ENCODE results near the gene SLC9A9. TPM values are rescaled to one million over a fixed set of nuclear protein-coding genes. Genes with fewer than 3 reads are reported as not detected.

The SLC9A9 gene
- total RNA-seq, 1 experiment from 2014 or later = not detected

DNA sequence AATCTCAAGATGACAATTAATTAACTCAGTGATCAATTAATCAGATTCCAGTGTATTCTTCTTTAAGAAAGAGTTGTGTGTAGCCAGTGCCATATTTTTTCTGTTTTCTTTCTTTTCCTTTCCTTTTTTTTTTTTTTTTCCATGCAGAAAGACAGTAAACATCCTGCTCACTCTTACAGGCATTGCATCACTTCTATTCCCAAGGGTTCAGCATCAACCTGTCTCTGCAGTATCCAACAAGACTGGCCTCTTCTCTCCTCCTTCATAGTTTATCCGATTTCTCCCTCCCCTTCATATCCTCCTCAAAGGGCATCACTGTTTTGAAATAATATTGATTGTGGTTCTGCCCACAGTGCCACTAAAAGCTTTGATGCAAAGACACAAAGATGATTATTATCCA, 17.0 kb upstream of the SLC9A9 start:
- H3K27ac Mint-ChIP-seq (ENCODE audit: unreplicated experiment) = no peak overlapping the region
- H3K4me3 Mint-ChIP-seq (ENCODE audit: unreplicated experiment) = no peak overlapping the region
- TF ChIP-seq, protein P1, sequence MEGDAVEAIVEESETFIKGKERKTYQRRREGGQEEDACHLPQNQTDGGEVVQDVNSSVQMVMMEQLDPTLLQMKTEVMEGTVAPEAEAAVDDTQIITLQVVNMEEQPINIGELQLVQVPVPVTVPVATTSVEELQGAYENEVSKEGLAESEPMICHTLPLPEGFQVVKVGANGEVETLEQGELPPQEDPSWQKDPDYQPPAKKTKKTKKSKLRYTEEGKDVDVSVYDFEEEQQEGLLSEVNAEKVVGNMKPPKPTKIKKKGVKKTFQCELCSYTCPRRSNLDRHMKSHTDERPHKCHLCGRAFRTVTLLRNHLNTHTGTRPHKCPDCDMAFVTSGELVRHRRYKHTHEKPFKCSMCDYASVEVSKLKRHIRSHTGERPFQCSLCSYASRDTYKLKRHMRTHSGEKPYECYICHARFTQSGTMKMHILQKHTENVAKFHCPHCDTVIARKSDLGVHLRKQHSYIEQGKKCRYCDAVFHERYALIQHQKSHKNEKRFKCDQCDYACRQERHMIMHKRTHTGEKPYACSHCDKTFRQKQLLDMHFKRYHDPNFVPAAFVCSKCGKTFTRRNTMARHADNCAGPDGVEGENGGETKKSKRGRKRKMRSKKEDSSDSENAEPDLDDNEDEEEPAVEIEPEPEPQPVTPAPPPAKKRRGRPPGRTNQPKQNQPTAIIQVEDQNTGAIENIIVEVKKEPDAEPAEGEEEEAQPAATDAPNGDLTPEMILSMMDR (IDR thresholded peaks at IDR 0.05; ENCODE audit: insufficient read depth in 1 of 2, low read depth in 1 of 2, low read length in 1 of 2, severe bottlenecking in 1 of 2, unreplicated experiment in 1 of 2) = no peak
- peaks cover 8% of the 10 kb centered on the region for H3K27me3 Mint-ChIP-seq (ENCODE audit: insufficient read depth, unreplicated experiment)
- POLR2A ChIA-PET = no interaction called here
- CTCF ChIA-PET = no interaction called here
- Histone ChIP-seq H3K36me3 (ENCODE audit: control insufficient read depth, insufficient read depth, low read length) (no peaks in the 10 kb centered on the region), H3K4me3 (ENCODE audit: low read depth, low read length) (no peak overlapping the region), H3K4me1 (no peaks in the 10 kb centered on the region), H3K9me3 (no peaks in the 10 kb centered on the region), H3K27me3 (replicated peaks; ENCODE audit: control insufficient read depth, insufficient read depth, low read length) (no peaks in the 10 kb centered on the region)
- intact Hi-C loops (cut with micrococcal nuclease; ENCODE audit: unreplicated experiment) = no loop called here
- no peak for DNase-seq
- no TSS peak for BruUV-seq (replicated peaks)
- H3K4me1 Mint-ChIP-seq (ENCODE audit: low read depth, unreplicated experiment) = no peaks in the 10 kb centered on the region
- no peaks in the 10 kb centered on the region for H3K9me3 Mint-ChIP-seq (ENCODE audit: unreplicated experiment)
- H3K36me3 Mint-ChIP-seq (ENCODE audit: insufficient read depth, unreplicated experiment) = no peaks in the 10 kb centered on the region

DNA sequence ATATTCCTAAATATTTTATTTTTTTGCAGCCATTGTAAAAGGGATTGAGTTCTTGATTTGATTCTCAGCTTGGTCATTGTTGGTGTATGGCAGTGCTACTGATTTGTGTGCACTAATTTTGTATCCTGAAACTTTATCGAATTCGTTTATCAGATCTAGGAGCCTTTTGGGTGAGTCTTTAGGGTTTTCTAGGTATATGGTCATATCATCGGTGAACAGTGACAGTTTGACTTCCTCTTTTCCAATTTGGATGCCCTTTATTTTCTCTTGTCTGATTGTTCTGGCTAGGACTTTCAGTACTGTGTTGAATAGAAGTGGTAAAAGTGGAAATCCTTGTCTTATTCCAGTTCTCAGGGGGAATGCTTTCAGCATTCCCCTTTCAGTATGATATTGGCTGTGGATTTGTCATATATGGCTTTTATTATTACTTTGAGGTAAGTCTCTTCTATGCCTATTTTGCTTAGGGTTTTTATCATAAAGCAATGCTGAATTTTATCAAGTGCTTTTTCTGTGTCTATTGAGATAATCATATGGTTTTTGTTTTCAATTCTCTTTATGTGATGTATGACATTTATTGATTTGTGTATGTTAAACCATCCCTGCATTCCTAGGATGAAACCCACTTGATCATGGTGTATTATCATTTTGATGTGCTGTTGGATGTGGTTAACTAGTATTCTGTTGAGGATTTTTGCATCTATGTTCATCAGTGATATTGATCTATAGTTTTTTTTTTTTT, 11.4 kb upstream of the SLC9A9 start:
- intact Hi-C loops (cut with micrococcal nuclease; ENCODE audit: unreplicated experiment) = no loop called here
- CTCF ChIA-PET = no interaction called here
- H3K36me3 Mint-ChIP-seq (ENCODE audit: insufficient read depth, unreplicated experiment) = no peaks in the 10 kb centered on the region
- peaks cover 3% of the 10 kb centered on the region for H3K27me3 Mint-ChIP-seq (ENCODE audit: insufficient read depth, unreplicated experiment)
- Histone ChIP-seq H3K4me3 (ENCODE audit: low read depth, low read length) (no peak overlapping the region), H3K36me3 (ENCODE audit: control insufficient read depth, insufficient read depth, low read length) (no peaks in the 10 kb centered on the region), H3K27me3 (replicated peaks; ENCODE audit: control insufficient read depth, insufficient read depth, low read length) (no peaks in the 10 kb centered on the region), H3K4me1 (no peaks in the 10 kb centered on the region), H3K9me3 (no peaks in the 10 kb centered on the region)
- no peak for DNase-seq
- POLR2A ChIA-PET = no interaction called here
- no peaks in the 10 kb centered on the region for H3K4me1 Mint-ChIP-seq (ENCODE audit: low read depth, unreplicated experiment)
- H3K27ac Mint-ChIP-seq (ENCODE audit: unreplicated experiment) = no peak overlapping the region
- no peak overlapping the region for H3K4me3 Mint-ChIP-seq (ENCODE audit: unreplicated experiment)
- TF ChIP-seq, protein P1 (IDR thresholded peaks at IDR 0.05; ENCODE audit: insufficient read depth in 1 of 2, low read depth in 1 of 2, low read length in 1 of 2, severe bottlenecking in 1 of 2, unreplicated experiment in 1 of 2) = no peak
- H3K9me3 Mint-ChIP-seq (ENCODE audit: unreplicated experiment) = no peaks in the 10 kb centered on the region
- BruUV-seq (replicated peaks) = no TSS peak

DNA sequence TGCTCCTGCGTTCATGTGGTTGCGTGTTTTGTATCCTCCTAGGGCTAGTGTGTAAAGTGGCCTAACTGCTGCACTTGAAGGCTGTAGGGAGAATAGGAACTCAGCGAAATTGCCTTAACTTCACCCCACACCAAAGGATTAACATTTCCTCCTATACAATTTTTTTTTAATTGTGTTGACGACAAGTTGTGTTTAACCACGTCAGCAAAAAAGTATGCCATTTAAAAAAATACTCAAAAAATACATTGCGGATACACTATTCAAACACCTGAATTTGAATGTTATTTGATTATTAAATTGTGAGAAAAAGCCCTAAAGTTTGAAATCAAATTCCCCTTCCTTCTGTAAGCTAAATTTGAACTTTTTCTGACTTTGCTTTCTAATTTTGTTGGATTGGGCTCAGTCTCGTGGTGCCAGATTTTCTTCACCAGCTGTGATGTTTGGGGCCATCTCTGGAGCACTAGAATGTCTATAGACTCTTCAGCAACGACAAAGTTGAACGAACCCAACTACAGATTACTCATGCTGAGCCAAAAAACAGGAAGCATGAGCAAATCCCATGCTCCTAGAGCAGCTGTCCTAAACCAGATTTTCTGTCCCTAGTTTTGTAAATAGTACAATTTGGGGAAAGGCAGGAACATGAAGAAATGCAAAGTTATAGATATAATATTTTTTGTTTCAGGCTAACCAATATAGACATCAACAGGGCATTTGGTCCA, 8.1 kb upstream of the SLC9A9 start:
- BruUV-seq (replicated peaks) = no TSS peak
- H3K36me3 ChIP-seq (ENCODE audit: control insufficient read depth, insufficient read depth, low read length) = no peaks in the 10 kb centered on the region
- H3K27me3 ChIP-seq (replicated peaks; ENCODE audit: control insufficient read depth, insufficient read depth, low read length) = no peaks in the 10 kb centered on the region
- ChIA-PET CTCF (no interaction called here), POLR2A (no interaction called here)
- no peaks in the 10 kb centered on the region for H3K9me3 Mint-ChIP-seq (ENCODE audit: unreplicated experiment)
- TF ChIP-seq, protein P1 (IDR thresholded peaks at IDR 0.05; ENCODE audit: insufficient read depth in 1 of 2, low read depth in 1 of 2, low read length in 1 of 2, severe bottlenecking in 1 of 2, unreplicated experiment in 1 of 2) = no peak
- H3K4me1 Mint-ChIP-seq (ENCODE audit: low read depth, unreplicated experiment) = no peaks in the 10 kb centered on the region
- no peaks in the 10 kb centered on the region for H3K9me3 ChIP-seq
- peaks cover 3% of the 10 kb centered on the region for H3K27me3 Mint-ChIP-seq (ENCODE audit: insufficient read depth, unreplicated experiment)
- no peaks in the 10 kb centered on the region for H3K36me3 Mint-ChIP-seq (ENCODE audit: insufficient read depth, unreplicated experiment)
- intact Hi-C loops (cut with micrococcal nuclease; ENCODE audit: unreplicated experiment) = no loop called here
- H3K4me3 ChIP-seq (ENCODE audit: low read depth, low read length) = no peak overlapping the region
- no peak overlapping the region for H3K4me3 Mint-ChIP-seq (ENCODE audit: unreplicated experiment)
- no peak for DNase-seq
- H3K27ac Mint-ChIP-seq (ENCODE audit: unreplicated experiment) = no peak overlapping the region
- no peaks in the 10 kb centered on the region for H3K4me1 ChIP-seq
